ENCODE results near the gene HACE1. TPM values are rescaled to one million over a fixed set of nuclear protein-coding genes. Genes with fewer than 3 reads are reported as not detected.

Gene HACE1
- total and polyA plus RNA-seq, 2 donors from 2014 or later, result 6.2 to 12.3 TPM

- Histone ChIP-seq H3K9me3 (ENCODE audit: control insufficient read depth in 2 of 3, insufficient read depth in 1 of 3, low read length in 3 of 3) (no peaks in the 10 kb centered on the region), H3K4me1 (ENCODE audit: control insufficient read depth in 2 of 3, insufficient read depth in 2 of 3, low read depth in 1 of 3, low read length in 3 of 3) (peaks cover 0 to 4% (median 3%) of the 10 kb centered on the region in 3 donors), H3K9ac (ENCODE audit: low read length in 3 of 3) (no peak overlapping the region), H3K27me3 (ENCODE audit: control insufficient read depth, insufficient read depth, low read length) (no peaks in the 10 kb centered on the region), H3K36me3 (ENCODE audit: control insufficient read depth in 2 of 3, insufficient read depth in 3 of 3, low read length in 3 of 3) (no peaks in the 10 kb centered on the region), H3K4me3 (ENCODE audit: low read length in 3 of 3) (no peak overlapping the region), H3K27ac (ENCODE audit: low read depth in 2 of 2, low read length in 2 of 2) (no peak overlapping the region)
- TF ChIP-seq, protein P1, sequence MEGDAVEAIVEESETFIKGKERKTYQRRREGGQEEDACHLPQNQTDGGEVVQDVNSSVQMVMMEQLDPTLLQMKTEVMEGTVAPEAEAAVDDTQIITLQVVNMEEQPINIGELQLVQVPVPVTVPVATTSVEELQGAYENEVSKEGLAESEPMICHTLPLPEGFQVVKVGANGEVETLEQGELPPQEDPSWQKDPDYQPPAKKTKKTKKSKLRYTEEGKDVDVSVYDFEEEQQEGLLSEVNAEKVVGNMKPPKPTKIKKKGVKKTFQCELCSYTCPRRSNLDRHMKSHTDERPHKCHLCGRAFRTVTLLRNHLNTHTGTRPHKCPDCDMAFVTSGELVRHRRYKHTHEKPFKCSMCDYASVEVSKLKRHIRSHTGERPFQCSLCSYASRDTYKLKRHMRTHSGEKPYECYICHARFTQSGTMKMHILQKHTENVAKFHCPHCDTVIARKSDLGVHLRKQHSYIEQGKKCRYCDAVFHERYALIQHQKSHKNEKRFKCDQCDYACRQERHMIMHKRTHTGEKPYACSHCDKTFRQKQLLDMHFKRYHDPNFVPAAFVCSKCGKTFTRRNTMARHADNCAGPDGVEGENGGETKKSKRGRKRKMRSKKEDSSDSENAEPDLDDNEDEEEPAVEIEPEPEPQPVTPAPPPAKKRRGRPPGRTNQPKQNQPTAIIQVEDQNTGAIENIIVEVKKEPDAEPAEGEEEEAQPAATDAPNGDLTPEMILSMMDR (IDR thresholded peaks at IDR 0.05; ENCODE audit: borderline replicate concordance, extremely low read depth, insufficient read depth), result no peak
- intact Hi-C loops (cut with DNase I), result no loop called here
- DNase-seq (no peak), FAIRE-seq (no peak)
Observed at GRCh38 chr6:104683809-104684208, 175.9 kb downstream of the HACE1 start.

DNA sequence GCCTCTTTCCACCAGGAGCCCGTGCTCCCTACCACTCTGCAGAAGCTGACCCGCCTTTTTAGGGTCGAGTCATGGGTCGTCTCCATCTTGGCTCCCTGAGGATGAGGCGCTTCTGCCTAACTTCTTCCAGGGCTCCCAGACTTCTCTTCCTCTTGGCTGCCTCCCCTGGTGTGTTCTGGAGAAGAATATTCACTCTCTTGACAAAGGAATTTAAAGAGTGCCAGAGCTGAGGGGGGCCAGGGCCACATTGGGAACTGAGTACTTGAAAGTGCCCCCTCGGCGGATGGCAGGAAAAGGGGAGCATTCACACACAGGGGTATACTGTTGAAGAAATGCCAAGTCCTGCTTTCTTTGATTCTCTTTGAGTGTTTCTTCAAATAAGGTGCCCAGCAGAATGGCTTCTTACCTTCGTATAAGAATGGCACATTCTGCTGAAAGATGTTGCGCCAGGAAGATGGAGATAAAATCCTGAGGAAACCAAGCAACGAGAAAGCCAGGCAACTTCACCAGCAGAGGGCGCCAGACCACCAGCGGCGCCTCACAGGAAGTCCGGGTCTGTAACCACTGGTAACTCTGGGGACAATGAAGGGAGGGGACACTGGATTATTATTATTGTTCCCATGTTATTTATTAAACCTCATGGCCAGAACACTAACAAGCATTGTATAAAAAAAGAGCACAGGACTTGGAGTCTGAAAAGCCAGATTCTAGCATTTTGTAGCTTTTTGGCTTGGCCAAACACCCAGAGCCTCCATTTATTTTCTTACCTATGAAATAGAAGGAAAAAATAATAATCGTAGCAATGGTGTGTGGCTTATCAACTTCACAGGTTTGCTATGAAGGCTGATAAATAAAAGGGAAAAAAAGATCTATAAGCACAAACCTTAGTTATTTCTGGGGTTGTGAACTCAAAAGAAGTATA, 176.7 kb downstream of the HACE1 start:
- intact Hi-C loops (cut with DNase I), result no loop called here
- Histone ChIP-seq H3K36me3 (ENCODE audit: control insufficient read depth in 2 of 3, insufficient read depth in 3 of 3, low read length in 3 of 3) (no peaks in the 10 kb centered on the region), H3K9me3 (ENCODE audit: control insufficient read depth in 2 of 3, insufficient read depth in 1 of 3, low read length in 3 of 3) (no peaks in the 10 kb centered on the region), H3K4me1 (ENCODE audit: control insufficient read depth in 2 of 3, insufficient read depth in 2 of 3, low read depth in 1 of 3, low read length in 3 of 3) (peaks cover 0 to 4% (median 3%) of the 10 kb centered on the region in 3 donors), H3K4me3 (ENCODE audit: low read length in 3 of 3) (no peak overlapping the region), H3K27ac (ENCODE audit: low read depth in 2 of 2, low read length in 2 of 2) (no peak overlapping the region), H3K27me3 (ENCODE audit: control insufficient read depth, insufficient read depth, low read length) (no peaks in the 10 kb centered on the region), H3K9ac (ENCODE audit: low read length in 3 of 3) (no peak overlapping the region)
- FAIRE-seq, result no peak
- TF ChIP-seq, protein P1 (IDR thresholded peaks at IDR 0.05; ENCODE audit: borderline replicate concordance, extremely low read depth, insufficient read depth), result peak; percentile 81
- peak in 4 of 5 donors; percentile 43 to 75 (median 55) for DNase-seq

DNA sequence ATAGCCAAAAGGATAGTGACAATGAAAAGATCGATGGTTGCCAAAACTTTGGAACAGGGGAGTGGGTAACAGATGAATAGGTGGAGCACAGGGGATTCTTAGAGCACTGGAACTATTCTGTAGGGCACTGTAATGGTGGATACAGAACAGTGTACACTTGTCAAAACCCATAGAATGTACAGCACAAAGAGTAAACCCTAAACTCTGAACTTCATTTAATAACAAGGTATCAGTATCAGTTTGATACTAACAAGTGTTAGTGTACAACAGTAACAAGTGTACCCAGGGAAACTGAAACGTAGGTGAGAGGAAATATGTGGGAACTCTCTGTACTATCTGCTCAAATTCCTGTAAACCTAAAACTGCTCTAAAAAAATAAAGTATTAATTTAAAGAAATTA, 179.2 kb downstream of the HACE1 start:
- H3K9me3 ChIP-seq (ENCODE audit: control insufficient read depth in 2 of 3, insufficient read depth in 1 of 3, low read length in 3 of 3), result no peaks in the 10 kb centered on the region
- no peak overlapping the region for H3K4me3 ChIP-seq (ENCODE audit: low read length in 3 of 3)
- TF ChIP-seq, protein P1 (IDR thresholded peaks at IDR 0.05; ENCODE audit: borderline replicate concordance, extremely low read depth, insufficient read depth), result no peak
- no peaks in the 10 kb centered on the region for H3K36me3 ChIP-seq (ENCODE audit: control insufficient read depth in 2 of 3, insufficient read depth in 3 of 3, low read length in 3 of 3)
- no peak overlapping the region for H3K9ac ChIP-seq (ENCODE audit: low read length in 3 of 3)
- DNase-seq (no peak), FAIRE-seq (no peak)
- intact Hi-C loops (cut with DNase I), result no loop called here
- H3K27me3 ChIP-seq (ENCODE audit: control insufficient read depth, insufficient read depth, low read length), result no peaks in the 10 kb centered on the region
- H3K4me1 ChIP-seq (ENCODE audit: control insufficient read depth in 2 of 3, insufficient read depth in 2 of 3, low read depth in 1 of 3, low read length in 3 of 3), result peaks cover 0 to 4% (median 0%) of the 10 kb centered on the region in 3 donors
- H3K27ac ChIP-seq (ENCODE audit: low read depth in 2 of 2, low read length in 2 of 2), result no peak overlapping the region
